Dendritic cell treated with granulocyte-macrophage colony-stimulating factor and Interleukin-4, amounts not matched to agents 40 ng/mL and 50 ng/mL, for 4 days (primary cell): ENCODE results near the gene ANKRD39.

Experiments used
- H3K27ac Mint-ChIP-seq: one replicate; pipeline ENCODE4 v1.8.0; 2022; ENCODE audit warnings: mild to moderate bottlenecking, mixed read lengths
- H3K27me3 Mint-ChIP-seq: one replicate; pipeline ENCODE4 v1.8.0; 2022; ENCODE audit warnings: mild to moderate bottlenecking, mixed read lengths
- H3K36me3 Mint-ChIP-seq: one replicate; pipeline ENCODE4 v1.8.0; 2022; ENCODE audit warnings: low read depth, mixed read lengths
- H3K4me1 Mint-ChIP-seq: one replicate; pipeline ENCODE4 v1.8.0; 2022; ENCODE audit warnings: low read depth, mixed read lengths
- H3K4me3 Mint-ChIP-seq: one replicate; pipeline ENCODE4 v1.8.0; 2022; ENCODE audit warnings: mild to moderate bottlenecking, moderate library complexity, mixed read lengths
- H3K9me3 Mint-ChIP-seq: one replicate; pipeline ENCODE4 v1.8.0; 2022; ENCODE audit warnings: mixed read lengths
- intact Hi-C: fragments of 100-400 bp; cut with micrococcal nuclease; formaldehyde crosslinking; loops from one replicate; pipeline ENCODE4 v1.15.0; 2022

Gene ANKRD39

DNA sequence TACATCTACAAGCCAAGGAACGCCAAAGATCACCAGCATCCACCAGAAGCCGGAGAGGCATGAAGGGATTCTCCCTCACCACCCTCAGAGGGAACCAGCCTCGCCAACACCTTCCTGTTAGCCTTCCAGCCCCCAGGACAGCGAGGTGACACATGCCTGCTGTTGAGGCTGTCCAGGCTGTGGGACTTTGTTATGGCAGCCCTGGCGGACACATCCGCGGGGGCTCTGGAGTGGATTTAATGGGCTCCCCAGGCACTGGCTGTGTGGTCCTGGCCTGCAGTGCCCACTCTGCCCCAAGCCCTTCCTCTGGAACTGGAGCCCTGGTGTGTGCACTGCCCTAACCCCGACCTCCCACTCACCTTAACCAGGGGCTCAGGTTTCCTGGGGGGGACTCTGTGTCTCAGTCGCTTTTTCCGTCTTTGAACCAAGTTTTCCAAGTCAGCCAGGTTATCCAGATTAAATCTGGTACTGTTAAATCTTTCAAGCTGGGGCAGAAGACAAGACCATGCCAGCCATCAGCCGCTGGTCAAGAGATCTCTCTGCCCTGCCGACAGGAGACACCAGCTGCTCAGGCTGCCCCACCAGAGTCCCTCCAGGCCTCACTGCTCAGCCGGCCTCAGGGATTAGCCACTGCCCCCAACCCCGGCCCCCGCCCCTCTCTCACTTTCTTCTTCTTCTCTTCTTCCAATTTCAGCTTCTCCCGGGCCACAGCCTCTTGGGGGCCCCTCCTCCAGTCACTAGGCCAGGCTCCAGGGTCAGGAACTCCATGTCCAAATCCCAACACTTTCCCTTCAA, 15.9 kb downstream of the ANKRD39 start:
- Mint-ChIP-seq H3K27ac (no peak overlapping the region), H3K36me3 (peaks cover 9% of the 10 kb centered on the region), H3K4me3 (no peak overlapping the region), H3K27me3 (peaks cover 4% of the 10 kb centered on the region), H3K4me1 (peaks cover 19% of the 10 kb centered on the region), H3K9me3 (no peaks in the 10 kb centered on the region)
- intact Hi-C loops, result no loop called here

- Mint-ChIP-seq H3K27ac (no peak overlapping the region), H3K36me3 (peaks cover 13% of the 10 kb centered on the region), H3K27me3 (peaks cover 4% of the 10 kb centered on the region), H3K4me1 (peaks cover 19% of the 10 kb centered on the region), H3K4me3 (peak overlapping the region; percentile 33), H3K9me3 (no peaks in the 10 kb centered on the region)
- intact Hi-C loops, result no loop called here
Observed at GRCh38 chr2:96839875-96840850, 17.7 kb downstream of the ANKRD39 start.

DNA sequence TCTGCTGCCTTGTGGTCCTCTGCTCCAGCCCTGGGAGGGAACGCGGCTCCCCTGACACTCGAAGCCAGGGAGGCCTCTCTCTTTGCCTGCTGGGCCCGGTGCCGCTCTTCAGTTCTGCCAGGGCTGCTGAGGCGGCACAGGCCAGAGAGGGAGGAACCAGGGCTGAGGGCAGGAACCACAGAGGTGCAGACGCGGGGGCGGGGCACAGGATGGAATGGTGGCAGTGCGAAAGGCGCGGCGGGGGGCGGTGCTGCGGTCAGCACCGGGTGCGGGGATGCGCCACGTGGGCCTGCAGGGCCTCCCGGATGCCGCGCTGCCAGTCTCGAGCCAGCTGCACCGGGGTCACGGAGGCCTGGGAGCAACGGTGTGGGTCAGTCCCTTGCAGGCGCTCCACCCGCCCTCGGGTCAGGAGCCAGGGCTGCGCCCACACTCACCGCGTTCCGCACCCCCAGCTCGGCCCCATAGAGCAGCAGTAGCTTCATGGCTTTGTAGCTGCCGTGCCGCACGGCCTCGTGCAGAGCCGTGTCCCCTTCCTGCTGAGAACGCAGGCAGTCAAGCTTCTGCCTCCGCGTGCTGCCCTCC, 18.4 kb downstream of the ANKRD39 start:
- Mint-ChIP-seq H3K27ac (no peak overlapping the region), H3K4me3 (peak overlapping the region; percentile 33), H3K4me1 (peaks cover 19% of the 10 kb centered on the region), H3K27me3 (peaks cover 4% of the 10 kb centered on the region), H3K9me3 (no peaks in the 10 kb centered on the region), H3K36me3 (peaks cover 21% of the 10 kb centered on the region)
- intact Hi-C loops, result no loop called here

- Mint-ChIP-seq H3K4me1 (peaks cover 19% of the 10 kb centered on the region), H3K4me3 (no peak overlapping the region), H3K27me3 (peaks cover 4% of the 10 kb centered on the region), H3K9me3 (no peaks in the 10 kb centered on the region), H3K36me3 (peaks cover 28% of the 10 kb centered on the region), H3K27ac (no peak overlapping the region)
- intact Hi-C loops, result no loop called here
Observed at GRCh38 chr2:96838345-96839292, 19.2 kb downstream of the ANKRD39 start.

DNA sequence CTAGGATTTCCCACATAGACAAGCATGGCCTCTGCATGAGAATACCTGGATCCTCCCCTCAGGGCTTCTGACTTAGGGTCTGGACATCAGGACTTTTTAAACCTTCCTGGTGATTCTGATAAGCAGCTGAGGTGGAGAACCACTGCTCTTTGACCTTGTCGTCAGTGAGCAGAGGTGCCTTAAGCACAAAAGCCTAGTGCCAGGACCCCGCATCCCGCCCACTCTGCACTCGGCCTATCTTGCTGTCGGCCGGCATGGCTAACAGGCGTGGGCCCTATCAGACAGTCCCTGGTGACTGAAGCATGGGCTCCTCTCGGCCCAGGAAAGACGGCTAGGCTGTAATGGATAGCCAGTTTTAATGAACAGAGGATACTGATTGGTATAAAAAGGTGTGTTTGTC, 20.2 kb downstream of the ANKRD39 start:
- Mint-ChIP-seq H3K4me1 (peaks cover 12% of the 10 kb centered on the region), H3K9me3 (no peaks in the 10 kb centered on the region), H3K27me3 (peaks cover 4% of the 10 kb centered on the region), H3K36me3 (peaks cover 39% of the 10 kb centered on the region), H3K27ac (no peak overlapping the region), H3K4me3 (no peak overlapping the region)
- intact Hi-C loops, result no loop called here

DNA sequence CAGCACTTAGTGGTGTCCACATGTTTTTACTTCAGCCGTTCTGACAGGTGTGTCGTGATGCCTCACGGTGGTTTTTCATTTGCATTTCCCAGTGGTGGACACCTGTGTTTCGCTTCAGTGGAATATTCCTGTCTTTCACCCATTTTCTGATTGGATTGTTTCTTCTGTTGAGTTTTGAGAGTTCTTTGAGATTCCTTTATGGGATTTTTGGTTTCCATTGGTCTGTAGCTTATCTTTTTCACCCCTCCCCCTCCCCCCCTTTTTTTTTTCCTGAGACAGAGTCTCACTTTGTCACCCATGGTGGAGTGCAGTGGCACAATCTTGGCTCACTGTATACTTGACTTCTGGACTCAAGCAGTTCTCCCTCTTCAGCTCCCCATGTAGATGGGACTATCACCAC, 22.0 kb downstream of the ANKRD39 start:
- H3K9me3 Mint-ChIP-seq, result no peaks in the 10 kb centered on the region
- peaks cover 12% of the 10 kb centered on the region for H3K4me1 Mint-ChIP-seq
- H3K36me3 Mint-ChIP-seq, result peaks cover 56% of the 10 kb centered on the region
- H3K4me3 Mint-ChIP-seq, result no peak overlapping the region
- intact Hi-C loops, result no loop called here
- H3K27ac Mint-ChIP-seq, result no peak overlapping the region
- H3K27me3 Mint-ChIP-seq, result peaks cover 4% of the 10 kb centered on the region

- no peaks in the 10 kb centered on the region for H3K9me3 Mint-ChIP-seq
- no peaks in the 10 kb centered on the region for H3K27me3 Mint-ChIP-seq
- intact Hi-C loops, result no loop called here
- H3K4me1 Mint-ChIP-seq, result no peaks in the 10 kb centered on the region
- H3K27ac Mint-ChIP-seq, result no peak overlapping the region
- peaks cover 79% of the 10 kb centered on the region for H3K36me3 Mint-ChIP-seq
- H3K4me3 Mint-ChIP-seq, result no peak overlapping the region
Observed at GRCh38 chr2:96832754-96833507, 24.9 kb downstream of the ANKRD39 start.

GRCh38 chr2:96832408-96832753, 25.4 kb downstream of the ANKRD39 start:
- Mint-ChIP-seq H3K36me3 (peaks cover 85% of the 10 kb centered on the region), H3K9me3 (no peaks in the 10 kb centered on the region), H3K27me3 (no peaks in the 10 kb centered on the region), H3K4me1 (no peaks in the 10 kb centered on the region), H3K27ac (no peak overlapping the region), H3K4me3 (no peak overlapping the region)
- intact Hi-C loops, result no loop called here

GRCh38 chr2:96831679-96832078, 26.1 kb downstream of the ANKRD39 start:
- no peak overlapping the region for H3K27ac Mint-ChIP-seq
- H3K4me3 Mint-ChIP-seq, result no peak overlapping the region
- H3K36me3 Mint-ChIP-seq, result peaks cover 92% of the 10 kb centered on the region
- no peaks in the 10 kb centered on the region for H3K27me3 Mint-ChIP-seq
- H3K9me3 Mint-ChIP-seq, result no peaks in the 10 kb centered on the region
- no peaks in the 10 kb centered on the region for H3K4me1 Mint-ChIP-seq
- intact Hi-C loops, result no loop called here

DNA sequence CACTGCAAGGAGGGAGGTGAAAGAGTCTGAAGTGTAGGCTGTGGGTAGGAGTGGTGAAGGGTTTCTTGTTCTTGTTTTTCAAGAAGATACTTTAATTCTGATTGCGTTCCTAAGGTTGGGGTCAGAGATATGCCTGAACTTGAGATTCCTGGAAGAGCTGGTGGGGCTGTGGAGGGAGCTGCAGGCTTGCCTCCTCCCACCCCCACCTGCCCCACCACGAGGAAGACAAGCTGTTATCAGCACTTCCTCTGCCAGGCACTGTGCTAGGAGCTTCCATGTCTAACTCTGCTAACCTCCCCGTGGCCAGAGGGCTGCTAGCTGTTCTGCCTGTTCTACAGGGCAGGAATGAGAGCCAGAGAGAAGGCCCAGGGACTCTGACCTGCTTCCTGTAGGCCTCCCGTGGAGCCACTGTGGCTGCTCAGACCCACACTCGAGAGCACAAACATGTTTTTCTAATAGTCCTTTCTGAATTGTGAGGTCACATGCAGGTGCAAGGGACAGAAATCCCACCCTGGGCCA, 27.7 kb downstream of the ANKRD39 start:
- no peak overlapping the region for H3K27ac Mint-ChIP-seq

GRCh38 chr2:96828874-96829273, 28.9 kb downstream of the ANKRD39 start:
- Mint-ChIP-seq H3K4me3 (no peak overlapping the region), H3K27ac (no peak overlapping the region), H3K4me1 (no peaks in the 10 kb centered on the region), H3K36me3 (peaks cover 95% of the 10 kb centered on the region), H3K9me3 (no peaks in the 10 kb centered on the region), H3K27me3 (no peaks in the 10 kb centered on the region)
- intact Hi-C loops, result no loop called here

More for the DNA sequence above, 27.7 kb downstream of the ANKRD39 start:
- Mint-ChIP-seq H3K27me3 (no peaks in the 10 kb centered on the region), H3K4me1 (no peaks in the 10 kb centered on the region), H3K4me3 (no peak overlapping the region), H3K36me3 (peaks cover 100% of the 10 kb centered on the region), H3K9me3 (no peaks in the 10 kb centered on the region)
- intact Hi-C loops, result no loop called here

GRCh38 chr2:96828436-96828835, 29.4 kb downstream of the ANKRD39 start:
- H3K27ac Mint-ChIP-seq, result no peak overlapping the region
- peaks cover 91% of the 10 kb centered on the region for H3K36me3 Mint-ChIP-seq
- H3K4me1 Mint-ChIP-seq, result no peaks in the 10 kb centered on the region
- intact Hi-C loops, result no loop called here
- no peak overlapping the region for H3K4me3 Mint-ChIP-seq
- no peaks in the 10 kb centered on the region for H3K9me3 Mint-ChIP-seq
- no peaks in the 10 kb centered on the region for H3K27me3 Mint-ChIP-seq
